Measurements from ENCODE around the gene ADAMTS14. TPM values are rescaled to one million over a fixed set of nuclear protein-coding genes. Genes with fewer than 3 reads are reported as not detected.

ADAMTS14 gene
- total RNA-seq, 1 experiment from 2014 or later, result 1.6 TPM

DNA sequence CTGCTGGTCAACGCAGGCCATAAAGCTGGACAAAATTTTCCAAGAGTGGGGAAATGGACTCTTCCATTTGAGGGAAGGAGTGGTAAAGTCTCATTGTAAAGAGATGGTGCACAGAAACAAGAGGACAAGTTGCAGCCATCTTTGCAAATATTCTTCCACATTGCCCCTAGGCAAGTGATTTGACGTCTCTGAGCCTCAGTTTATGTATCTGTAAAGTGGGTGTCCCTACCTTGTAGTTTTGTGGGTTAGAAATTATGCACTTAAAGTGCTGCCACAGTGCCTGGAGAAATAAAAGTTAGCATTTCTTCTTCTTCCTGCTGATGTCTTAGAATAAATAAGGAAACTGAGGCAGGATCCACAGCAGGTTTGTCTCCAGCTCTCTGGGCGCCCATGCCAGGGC is 12.1 kb downstream of the ADAMTS14 start:
- H2BK20ac ChIP-seq (ENCODE audit: low read depth, low read length, poor library complexity, severe bottlenecking), result no peak overlapping the region
- no peaks in the 10 kb centered on the region for H3K9me3 ChIP-seq (ENCODE audit: control insufficient read depth, low read depth, low read length)
- H3K23ac ChIP-seq (ENCODE audit: insufficient read length, low read depth, low read length), result no peak overlapping the region
- H3T11ph ChIP-seq (ENCODE audit: low read length), result no peak overlapping the region
- H3K4me3 Mint-ChIP-seq, result no peak overlapping the region
- H2AK5ac ChIP-seq (ENCODE audit: insufficient read length, low read length), result no peak overlapping the region
- no peak overlapping the region for H2AFZ ChIP-seq (ENCODE audit: low read length)
- no peak overlapping the region for H3K27ac ChIP-seq (ENCODE audit: insufficient read length, low read depth, low read length)
- H2BK15ac ChIP-seq (ENCODE audit: low read depth, low read length), result no peak overlapping the region
- H2BK120ac ChIP-seq (ENCODE audit: low read depth, low read length, poor library complexity, severe bottlenecking), result no peak overlapping the region
- no peak overlapping the region for H3K9ac ChIP-seq (ENCODE audit: extremely low read depth, insufficient read length, low read length)
- H3K27me3 ChIP-seq (ENCODE audit: insufficient read depth, low read length), result no peaks in the 10 kb centered on the region
- no peaks in the 10 kb centered on the region for H3K23me2 ChIP-seq (ENCODE audit: insufficient read length, low read depth, low read length, poor library complexity, severe bottlenecking)
- H3K79me2 ChIP-seq (ENCODE audit: insufficient read depth, low read length), result no peaks in the 10 kb centered on the region
- H3K4me1 ChIP-seq (ENCODE audit: insufficient read depth, low read length), result no peaks in the 10 kb centered on the region
- no peak overlapping the region for H3K14ac ChIP-seq (ENCODE audit: insufficient read depth, low read length)
- H4K5ac ChIP-seq (ENCODE audit: insufficient read length, low read depth, low read length), result no peak overlapping the region
- H4K8ac ChIP-seq (replicated peaks; ENCODE audit: insufficient read length, low read depth, low read length), result no peak overlapping the region
- no peak overlapping the region for H3K4me2 ChIP-seq (ENCODE audit: insufficient read depth, insufficient read length, low read length)
- H3K27ac Mint-ChIP-seq, result no peak overlapping the region
- H3K4me1 Mint-ChIP-seq, result peaks cover 33 to 34% of the 10 kb centered on the region in 2 experiments
- WGBS (ENCODE audit: extremely low coverage, insufficient read length, low lambda C conversion rate), result no CpG with 5 or more reads among the region's 3 CpGs
- H2BK12ac ChIP-seq (ENCODE audit: insufficient read length, low read depth, low read length), result no peak overlapping the region
- no peak overlapping the region for H4K91ac ChIP-seq (ENCODE audit: insufficient read length, low read depth, low read length)
- peaks cover 6% of the 10 kb centered on the region in 2 experiments; a peak in 4 of 5 replicates for H3K9me3 Mint-ChIP-seq
- H3K4ac ChIP-seq (ENCODE audit: low read depth, low read length), result no peak overlapping the region
- no peak for TF ChIP-seq CTCF (conservative IDR thresholded peaks at IDR 0.05)
- H3K56ac ChIP-seq (ENCODE audit: insufficient read length, low read depth, low read length), result no peak overlapping the region
- H4K20me1 ChIP-seq (ENCODE audit: control insufficient read depth, insufficient read depth, insufficient read length), result peaks cover 2% of the 10 kb centered on the region
- H2BK5ac ChIP-seq (ENCODE audit: insufficient read length, low read length), result no peak overlapping the region
- no peak for DNase-seq
- no peak overlapping the region for H3K18ac ChIP-seq (ENCODE audit: insufficient read length, low read depth, low read length)
- H3K36me3 Mint-ChIP-seq (ENCODE audit: insufficient read depth in 1 of 3, low read depth in 3 of 3), result peaks cover 2 to 7% (median 4%) of the 10 kb centered on the region in 3 experiments; a peak in 2 of 7 replicates
- H3K79me1 ChIP-seq (ENCODE audit: insufficient read depth, low read depth, low read length, poor library complexity, severe bottlenecking), result no peaks in the 10 kb centered on the region
- H3K27me3 Mint-ChIP-seq (ENCODE audit: low read depth), result no peaks in the 10 kb centered on the region
